ENCODE results near the gene MAST3.
"Not testable (repeated sequence)": the region's sequence is repeated elsewhere in the genome, so short reads cannot be mapped to it uniquely, and the experiment has no call there.

MAST3 gene

GRCh38 chr19:18089096-18089541 lies 8.5 kb upstream of the MAST3 start:
- peak; percentile 58 for DNase-seq

GRCh38 chr19:18089726-18090125 lies 7.9 kb upstream of the MAST3 start:
- no peak for DNase-seq

- DNase-seq, result no peak
These were observed 6.9 kb upstream of the MAST3 start for GRCh38 chr19:18090545-18091216.

- peak; percentile 73 for DNase-seq
These were observed 6.4 kb upstream of the MAST3 start for GRCh38 chr19:18091217-18091608.

- DNase-seq, result no peak
These were observed 4.0 kb upstream of the MAST3 start for GRCh38 chr19:18093439-18094161.

GRCh38 chr19:18096258-18096657 lies 1.3 kb upstream of the MAST3 start:
- no peak for DNase-seq

GRCh38 chr19:18097993-18098890 lies 664 bp downstream of the MAST3 start:
- no peak for DNase-seq

GRCh38 chr19:18098891-18099622 lies 1.5 kb downstream of the MAST3 start:
- peak; percentile 48 for DNase-seq

- no peak for DNase-seq
These were observed 2.0 kb downstream of the MAST3 start for GRCh38 chr19:18099623-18099995.

GRCh38 chr19:18100710-18101109 lies 3.1 kb downstream of the MAST3 start:
- no peak for DNase-seq

- no peak for DNase-seq
These were observed 3.7 kb downstream of the MAST3 start for GRCh38 chr19:18101268-18101667.

- DNase-seq, result no peak
These were observed 5.5 kb downstream of the MAST3 start for GRCh38 chr19:18102916-18103542.

- no peak for DNase-seq
These were observed 7.2 kb downstream of the MAST3 start for GRCh38 chr19:18104793-18105131.

- DNase-seq, result not testable (repeated sequence)
These were observed 7.7 kb downstream of the MAST3 start for GRCh38 chr19:18105259-18105658.

- no peak for DNase-seq
These were observed 9.7 kb downstream of the MAST3 start for GRCh38 chr19:18107235-18107634.

- DNase-seq, result no peak
These were observed 11.3 kb downstream of the MAST3 start for GRCh38 chr19:18108897-18109296.

GRCh38 chr19:18109341-18109732 lies 11.8 kb downstream of the MAST3 start:
- no peak for DNase-seq

- DNase-seq, result peak; percentile 68
These were observed 12.4 kb downstream of the MAST3 start for GRCh38 chr19:18109733-18110608.

- no peak for DNase-seq
These were observed 13.1 kb downstream of the MAST3 start for GRCh38 chr19:18110609-18111232.

- peak; percentile 81 for DNase-seq
These were observed 15.5 kb downstream of the MAST3 start for GRCh38 chr19:18112989-18113478.

GRCh38 chr19:18113827-18114226 lies 16.2 kb downstream of the MAST3 start:
- no peak for DNase-seq
